Endothelial cell (in vitro differentiated cells): ENCODE measurements around the gene WDR48. TPM values are rescaled to one million over a fixed set of nuclear protein-coding genes. Genes with fewer than 3 reads are reported as not detected.

Source experiments
- DNase-seq: peaks from one replicate; pipeline ENCODE4 v3.0.0; 2021; ENCODE audit warnings: low spot score
- H3K27ac Mint-ChIP-seq: one replicate; pipeline ENCODE4 v1.8.0; 2021; ENCODE audit warnings: mixed read lengths, inconsistent platforms; ENCODE audit not compliant: unreplicated experiment
- H3K27me3 Mint-ChIP-seq: one replicate; pipeline ENCODE4 v1.8.0; 2021; ENCODE audit warnings: mild to moderate bottlenecking, moderate library complexity, mixed read lengths, inconsistent platforms; ENCODE audit not compliant: unreplicated experiment
- H3K36me3 Mint-ChIP-seq: one replicate; pipeline ENCODE4 v1.8.0; 2021; ENCODE audit warnings: mild to moderate bottlenecking, low read depth, mixed read lengths, inconsistent platforms; ENCODE audit not compliant: unreplicated experiment
- H3K4me1 Mint-ChIP-seq: one replicate; pipeline ENCODE4 v1.8.0; 2021; ENCODE audit warnings: mild to moderate bottlenecking, mixed read lengths, inconsistent platforms; ENCODE audit not compliant: unreplicated experiment
- H3K4me3 Mint-ChIP-seq: one replicate; pipeline ENCODE4 v1.8.0; 2021; ENCODE audit warnings: mild to moderate bottlenecking, mixed read lengths, inconsistent platforms; ENCODE audit not compliant: unreplicated experiment
- H3K9me3 Mint-ChIP-seq: one replicate; pipeline ENCODE4 v1.8.0; 2021; ENCODE audit warnings: mixed read lengths, inconsistent platforms; ENCODE audit not compliant: unreplicated experiment
- total RNA-seq: library from RNA; stranded (reverse); fragmentation: NEBNext Ultra II Directional; extraction: Animal tissue kit (Norgen Biotek cat#: 25700); gene quantifications from one replicate; pipeline ENCODE4 v1.2.1, GENCODE V29; 2021; ENCODE audit not compliant: unreplicated experiment
- TF ChIP-seq, protein P1 (sequence below): fragments of 200-600 bp; sonication (generic); IDR thresholded peaks from one replicate; pipeline ENCODE4 v1.5.0; 2021; ENCODE audit warnings: antibody characterized with exemption; ENCODE audit not compliant: unreplicated experiment

Gene WDR48
- total RNA-seq, 1 donor from 2014 or later, result 33.4 TPM

DNA sequence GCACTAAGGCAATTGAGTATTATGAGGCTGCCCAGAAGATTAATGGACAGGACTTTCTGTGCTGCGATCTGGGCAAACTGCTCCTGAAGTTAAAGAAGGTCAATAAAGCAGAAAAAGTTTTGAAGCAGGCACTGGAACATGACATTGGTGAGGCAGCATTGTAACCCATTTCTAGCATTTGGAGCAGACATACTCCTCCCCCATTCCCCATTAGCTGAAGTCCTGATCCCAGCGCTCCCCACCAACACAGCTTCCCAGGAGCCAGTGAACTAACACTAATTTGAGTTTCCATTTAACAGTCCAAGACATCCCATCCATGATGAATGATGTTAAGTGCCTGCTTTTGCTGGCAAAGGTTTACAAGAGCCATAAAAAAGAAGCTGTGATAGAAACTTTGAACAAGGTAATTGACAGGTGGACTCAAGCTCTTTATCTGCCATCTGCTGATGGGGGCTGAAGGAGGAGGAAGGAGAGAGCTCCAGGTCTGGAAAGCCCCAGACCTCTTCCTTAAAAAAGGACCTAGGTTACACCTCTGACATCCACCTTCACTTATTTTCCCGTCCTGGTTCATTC lies 79.0 kb downstream of the WDR48 start:
- H3K36me3 Mint-ChIP-seq, result peaks cover 49% of the 10 kb centered on the region
- H3K27ac Mint-ChIP-seq, result no peak overlapping the region
- TF ChIP-seq, protein P1, sequence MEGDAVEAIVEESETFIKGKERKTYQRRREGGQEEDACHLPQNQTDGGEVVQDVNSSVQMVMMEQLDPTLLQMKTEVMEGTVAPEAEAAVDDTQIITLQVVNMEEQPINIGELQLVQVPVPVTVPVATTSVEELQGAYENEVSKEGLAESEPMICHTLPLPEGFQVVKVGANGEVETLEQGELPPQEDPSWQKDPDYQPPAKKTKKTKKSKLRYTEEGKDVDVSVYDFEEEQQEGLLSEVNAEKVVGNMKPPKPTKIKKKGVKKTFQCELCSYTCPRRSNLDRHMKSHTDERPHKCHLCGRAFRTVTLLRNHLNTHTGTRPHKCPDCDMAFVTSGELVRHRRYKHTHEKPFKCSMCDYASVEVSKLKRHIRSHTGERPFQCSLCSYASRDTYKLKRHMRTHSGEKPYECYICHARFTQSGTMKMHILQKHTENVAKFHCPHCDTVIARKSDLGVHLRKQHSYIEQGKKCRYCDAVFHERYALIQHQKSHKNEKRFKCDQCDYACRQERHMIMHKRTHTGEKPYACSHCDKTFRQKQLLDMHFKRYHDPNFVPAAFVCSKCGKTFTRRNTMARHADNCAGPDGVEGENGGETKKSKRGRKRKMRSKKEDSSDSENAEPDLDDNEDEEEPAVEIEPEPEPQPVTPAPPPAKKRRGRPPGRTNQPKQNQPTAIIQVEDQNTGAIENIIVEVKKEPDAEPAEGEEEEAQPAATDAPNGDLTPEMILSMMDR, result no peak
- DNase-seq, result no peak
- H3K4me3 Mint-ChIP-seq, result no peak overlapping the region
- peaks cover 39% of the 10 kb centered on the region for H3K4me1 Mint-ChIP-seq
- peaks cover 19% of the 10 kb centered on the region for H3K27me3 Mint-ChIP-seq
- H3K9me3 Mint-ChIP-seq, result no peaks in the 10 kb centered on the region

DNA sequence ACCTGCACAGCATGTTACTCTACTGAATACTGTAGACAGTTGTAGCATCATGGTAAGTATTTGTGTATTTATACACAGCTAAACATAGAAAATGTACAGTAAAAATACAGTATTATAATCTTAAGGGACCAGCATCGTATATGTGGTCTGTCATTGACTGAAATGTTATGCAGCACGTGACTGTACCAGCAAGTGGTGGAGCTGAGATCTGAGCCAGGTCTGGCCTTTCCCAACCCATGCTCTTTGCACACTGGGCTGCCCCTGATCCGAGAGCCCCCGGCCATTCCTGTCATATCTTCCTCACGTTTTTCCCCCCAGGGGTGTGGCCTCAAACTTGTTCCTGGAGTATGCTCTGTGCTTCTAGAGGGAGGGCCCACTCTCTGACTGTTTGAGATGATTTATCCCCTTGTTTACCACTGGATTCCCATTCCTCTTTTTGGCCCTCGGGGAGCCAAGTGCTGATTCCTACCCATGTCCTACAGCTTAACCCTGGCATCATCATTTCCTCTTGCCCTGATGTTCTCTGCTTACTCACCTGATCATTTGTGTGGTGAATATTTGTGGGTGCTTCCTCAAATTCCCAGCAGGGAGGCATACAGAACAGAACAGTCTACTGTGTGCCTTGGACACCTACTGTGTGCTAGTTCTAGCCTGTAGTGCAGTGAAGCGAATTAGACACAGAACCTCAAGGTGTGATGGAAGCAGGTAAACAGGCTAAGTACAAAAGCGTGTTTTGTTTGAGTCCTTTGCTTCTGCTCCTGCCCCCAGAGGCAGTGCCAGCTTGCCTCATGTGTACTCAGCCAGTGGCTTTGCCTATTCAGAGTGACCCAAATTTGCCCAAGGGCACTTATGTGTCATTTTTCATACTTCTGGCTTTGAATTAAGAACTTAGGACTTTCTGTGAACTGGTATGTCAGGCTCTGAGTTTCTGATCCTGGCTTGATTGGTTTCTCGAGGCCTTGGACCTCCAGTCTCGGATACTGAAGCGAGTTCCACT lies 80.6 kb downstream of the WDR48 start:
- no peak overlapping the region for H3K27ac Mint-ChIP-seq
- H3K9me3 Mint-ChIP-seq, result no peaks in the 10 kb centered on the region
- TF ChIP-seq, protein P1, result no peak

DNA sequence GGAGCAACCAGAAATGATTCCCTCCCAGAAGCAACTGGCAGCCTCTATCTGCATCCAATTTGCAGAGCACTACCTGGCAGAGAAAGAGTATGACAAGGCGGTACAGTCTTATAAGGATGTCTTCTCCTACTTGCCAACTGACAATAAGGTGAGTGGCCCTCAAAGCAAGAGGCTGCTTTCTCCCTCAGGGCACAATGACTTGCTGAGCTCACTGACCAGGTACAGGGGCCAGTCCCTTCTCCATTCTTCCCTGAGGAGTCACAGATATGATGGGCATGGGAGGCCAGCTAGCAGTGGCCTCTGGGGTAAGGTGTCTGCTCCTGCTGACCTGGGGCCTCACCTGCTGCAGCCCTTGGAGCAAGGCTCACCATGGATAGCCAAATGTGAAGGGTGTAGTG lies 81.3 kb downstream of the WDR48 start:
- TF ChIP-seq, protein P1, result no peak
- Mint-ChIP-seq H3K27ac (peak overlapping the region; percentile 57), H3K4me1 (peaks cover 43% of the 10 kb centered on the region), H3K27me3 (peaks cover 16% of the 10 kb centered on the region), H3K9me3 (no peaks in the 10 kb centered on the region), H3K36me3 (peaks cover 52% of the 10 kb centered on the region), H3K4me3 (peak overlapping the region; percentile 48)
- no peak for DNase-seq

More for the DNA sequence above, 80.6 kb downstream of the WDR48 start:
- Mint-ChIP-seq H3K27me3 (peaks cover 15% of the 10 kb centered on the region), H3K4me3 (peak overlapping the region; percentile 47), H3K36me3 (peaks cover 47% of the 10 kb centered on the region), H3K4me1 (peaks cover 43% of the 10 kb centered on the region)
- DNase-seq, result no peak

DNA sequence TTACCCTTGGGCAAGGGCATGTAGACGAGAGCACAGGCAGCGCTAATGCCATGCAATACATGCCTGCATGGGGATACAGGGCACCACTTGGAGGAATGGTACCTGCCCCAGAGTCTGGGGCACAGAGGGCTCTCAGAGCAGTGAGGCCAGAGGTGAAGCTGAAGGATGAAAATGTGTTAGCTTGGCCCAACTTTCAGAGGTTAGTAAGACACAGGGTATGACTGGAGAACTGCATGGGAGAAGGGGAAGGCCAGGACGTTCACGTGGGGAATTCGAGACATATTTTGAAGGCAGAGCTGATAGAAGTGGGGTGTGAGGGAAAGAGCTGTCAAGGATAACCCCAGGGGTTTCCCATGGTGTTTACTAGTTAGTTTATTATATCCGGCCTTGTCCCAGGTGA lies 82.0 kb downstream of the WDR48 start:
- H3K27ac Mint-ChIP-seq, result no peak overlapping the region
- H3K4me1 Mint-ChIP-seq, result peaks cover 45% of the 10 kb centered on the region
- H3K27me3 Mint-ChIP-seq, result peaks cover 17% of the 10 kb centered on the region
- H3K4me3 Mint-ChIP-seq, result peak overlapping the region; percentile 81
- peaks cover 52% of the 10 kb centered on the region for H3K36me3 Mint-ChIP-seq
- H3K9me3 Mint-ChIP-seq, result no peaks in the 10 kb centered on the region
- DNase-seq, result no peak
- TF ChIP-seq, protein P1, result no peak

DNA sequence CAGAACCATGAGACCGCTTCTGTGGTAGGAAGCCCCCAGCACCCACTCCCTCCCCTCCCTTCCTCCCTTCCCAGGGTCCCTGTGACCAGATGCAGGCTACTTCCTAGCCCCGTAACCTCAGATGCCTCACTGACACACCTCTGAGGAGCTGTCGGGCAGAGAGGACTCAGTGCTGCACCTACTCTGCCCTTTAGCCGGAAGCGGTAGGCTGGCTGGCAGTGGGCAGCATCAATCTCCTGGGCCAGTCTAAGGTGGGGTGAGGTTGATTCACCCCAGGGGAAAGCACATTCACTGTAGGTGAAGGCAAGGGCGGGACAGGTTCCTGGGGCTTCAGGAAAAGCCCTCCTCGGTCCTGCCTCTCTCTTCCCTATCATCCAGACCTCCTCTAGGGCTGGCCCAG lies 82.5 kb downstream of the WDR48 start:
- TF ChIP-seq, protein P1, result no peak
- no peak overlapping the region for H3K4me3 Mint-ChIP-seq
- no peaks in the 10 kb centered on the region for H3K9me3 Mint-ChIP-seq
- no peak for DNase-seq
- peaks cover 51% of the 10 kb centered on the region for H3K36me3 Mint-ChIP-seq
- peaks cover 46% of the 10 kb centered on the region for H3K4me1 Mint-ChIP-seq
- H3K27ac Mint-ChIP-seq, result no peak overlapping the region
- peaks cover 19% of the 10 kb centered on the region for H3K27me3 Mint-ChIP-seq
